ENCODE results near the gene HAPSTR1. TPM values are rescaled to one million over a fixed set of nuclear protein-coding genes. Genes with fewer than 3 reads are reported as not detected.

Gene HAPSTR1
- total RNA-seq, 1 experiment from 2014 or later = 85.2 TPM

DNA sequence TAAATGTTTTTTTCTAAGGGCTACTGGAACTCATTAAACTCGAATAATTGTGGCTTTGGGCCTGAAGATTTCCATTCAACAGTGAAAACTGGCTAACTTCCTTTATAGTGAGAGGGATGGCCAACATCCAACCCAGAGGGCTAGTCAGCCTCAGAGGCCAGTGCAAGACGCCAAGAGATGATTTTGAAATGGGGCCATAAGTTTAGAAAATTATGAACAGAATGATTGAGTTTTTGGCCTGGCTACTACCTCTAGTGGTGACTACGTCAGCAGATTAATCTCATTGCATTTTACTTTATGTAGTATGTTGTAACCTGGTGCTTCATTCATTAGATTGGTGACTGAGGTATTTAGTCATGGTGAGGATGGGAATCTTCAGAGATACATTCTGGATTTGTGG lies 28.4 kb downstream of the HAPSTR1 start:
- H3K9me3 ChIP-seq (ENCODE audit: control insufficient read depth, low read depth, low read length) = no peaks in the 10 kb centered on the region
- H3K4ac ChIP-seq (ENCODE audit: low read depth, low read length) = no peak overlapping the region
- H3K23me2 ChIP-seq (ENCODE audit: insufficient read length, low read depth, low read length, poor library complexity, severe bottlenecking) = no peaks in the 10 kb centered on the region
- no peak overlapping the region for H3K23ac ChIP-seq (ENCODE audit: insufficient read length, low read depth, low read length)
- no peak overlapping the region for H2BK20ac ChIP-seq (ENCODE audit: low read depth, low read length, poor library complexity, severe bottlenecking)
- H3K79me1 ChIP-seq (ENCODE audit: insufficient read depth, low read depth, low read length, poor library complexity, severe bottlenecking) = no peaks in the 10 kb centered on the region
- H3K9ac ChIP-seq (ENCODE audit: extremely low read depth, insufficient read length, low read length) = no peak overlapping the region
- H4K20me1 ChIP-seq (ENCODE audit: control insufficient read depth, insufficient read depth, insufficient read length) = no peaks in the 10 kb centered on the region
- no peak overlapping the region for H2BK15ac ChIP-seq (ENCODE audit: low read depth, low read length)
- H2AK5ac ChIP-seq (ENCODE audit: insufficient read length, low read length) = no peak overlapping the region
- Mint-ChIP-seq H3K36me3 (ENCODE audit: insufficient read depth in 1 of 3, low read depth in 3 of 3) (peaks cover 35 to 60% (median 55%) of the 10 kb centered on the region in 3 experiments; a peak in 6 of 7 replicates), H3K4me1 (peaks cover 12 to 22% of the 10 kb centered on the region in 2 experiments), H3K4me3 (no peak overlapping the region), H3K9me3 (no peaks in the 10 kb centered on the region), H3K27ac (peak overlapping the region in 2 of 3 experiments; percentile 66 to 89; a peak in 3 of 7 replicates), H3K27me3 (ENCODE audit: low read depth) (no peaks in the 10 kb centered on the region; the same call in 1 of the 2 replicates)
- H4K5ac ChIP-seq (ENCODE audit: insufficient read length, low read depth, low read length) = no peak overlapping the region
- H3K14ac ChIP-seq (ENCODE audit: insufficient read depth, low read length) = no peak overlapping the region
- H2BK12ac ChIP-seq (ENCODE audit: insufficient read length, low read depth, low read length) = no peak overlapping the region
- 0 out of 2 replicates have a peak, but pooled peaks cover 3% of the 10 kb centered on the region for H3K79me2 ChIP-seq (ENCODE audit: insufficient read depth, low read length)
- WGBS (ENCODE audit: extremely low coverage, insufficient read length, low lambda C conversion rate) = no CpG with 5 or more reads among the region's 3 CpGs
- H3K56ac ChIP-seq (ENCODE audit: insufficient read length, low read depth, low read length) = no peak overlapping the region
- DNase-seq = no peak
- H3T11ph ChIP-seq (ENCODE audit: low read length) = no peak overlapping the region
- no peak overlapping the region for H2AFZ ChIP-seq (ENCODE audit: low read length)
- H3K4me1 ChIP-seq (ENCODE audit: insufficient read depth, low read length) = peaks cover 2% of the 10 kb centered on the region; the same call in 1 of the 2 replicates
- H2BK5ac ChIP-seq (ENCODE audit: insufficient read length, low read length) = no peak overlapping the region
- H3K18ac ChIP-seq (ENCODE audit: insufficient read length, low read depth, low read length) = no peak overlapping the region
- H3K27me3 ChIP-seq (ENCODE audit: insufficient read depth, low read length) = no peaks in the 10 kb centered on the region
- no peak overlapping the region for H2BK120ac ChIP-seq (ENCODE audit: low read depth, low read length, poor library complexity, severe bottlenecking)
- H4K8ac ChIP-seq (replicated peaks; ENCODE audit: insufficient read length, low read depth, low read length) = no peak overlapping the region
- H4K91ac ChIP-seq (ENCODE audit: insufficient read length, low read depth, low read length) = no peak overlapping the region
- TF ChIP-seq, protein P1, sequence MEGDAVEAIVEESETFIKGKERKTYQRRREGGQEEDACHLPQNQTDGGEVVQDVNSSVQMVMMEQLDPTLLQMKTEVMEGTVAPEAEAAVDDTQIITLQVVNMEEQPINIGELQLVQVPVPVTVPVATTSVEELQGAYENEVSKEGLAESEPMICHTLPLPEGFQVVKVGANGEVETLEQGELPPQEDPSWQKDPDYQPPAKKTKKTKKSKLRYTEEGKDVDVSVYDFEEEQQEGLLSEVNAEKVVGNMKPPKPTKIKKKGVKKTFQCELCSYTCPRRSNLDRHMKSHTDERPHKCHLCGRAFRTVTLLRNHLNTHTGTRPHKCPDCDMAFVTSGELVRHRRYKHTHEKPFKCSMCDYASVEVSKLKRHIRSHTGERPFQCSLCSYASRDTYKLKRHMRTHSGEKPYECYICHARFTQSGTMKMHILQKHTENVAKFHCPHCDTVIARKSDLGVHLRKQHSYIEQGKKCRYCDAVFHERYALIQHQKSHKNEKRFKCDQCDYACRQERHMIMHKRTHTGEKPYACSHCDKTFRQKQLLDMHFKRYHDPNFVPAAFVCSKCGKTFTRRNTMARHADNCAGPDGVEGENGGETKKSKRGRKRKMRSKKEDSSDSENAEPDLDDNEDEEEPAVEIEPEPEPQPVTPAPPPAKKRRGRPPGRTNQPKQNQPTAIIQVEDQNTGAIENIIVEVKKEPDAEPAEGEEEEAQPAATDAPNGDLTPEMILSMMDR (conservative IDR thresholded peaks at IDR 0.05) = no peak
- H3K27ac ChIP-seq (ENCODE audit: insufficient read length, low read depth, low read length) = no peak overlapping the region
- no peak overlapping the region for H3K4me2 ChIP-seq (ENCODE audit: insufficient read depth, insufficient read length, low read length)

All from H9 (cell line).